Measurements from ENCODE around the gene FGF1. TPM values are rescaled to one million over a fixed set of nuclear protein-coding genes. Genes with fewer than 3 reads are reported as not detected.
A peak's percentile ranks its signal among the peaks of the same experiment; 100 is the strongest.
"Not testable (repeated sequence)": the region's sequence is repeated elsewhere in the genome, so short reads cannot be mapped to it uniquely, and the experiment has no call there.

Gene FGF1
- total RNA-seq, 4 donors from 2014 or later, result 0.51 to 5.7 (median 1.7) TPM; not detected in 1

DNA sequence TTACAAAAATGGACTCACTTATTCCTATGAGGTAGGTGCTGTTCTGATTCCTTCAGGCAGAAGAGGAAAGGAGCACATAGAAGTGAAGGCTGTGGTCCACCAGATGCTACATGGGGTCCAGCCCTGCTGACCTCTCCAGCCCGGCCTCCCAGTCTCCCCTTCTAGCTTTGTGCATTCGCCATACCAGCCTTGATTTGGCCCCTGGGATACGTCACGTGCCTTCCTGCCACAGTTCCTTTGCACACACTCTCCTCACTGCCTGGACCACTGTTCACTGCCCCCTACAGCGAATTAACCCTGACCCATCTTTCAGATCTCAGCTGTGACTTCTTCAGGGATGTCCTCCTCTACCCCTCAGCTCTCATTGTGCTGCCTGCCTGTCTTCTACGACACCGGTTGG, 32.6 kb downstream of the FGF1 start:
- no peaks in the 10 kb centered on the region for H3K36me3 ChIP-seq
- intact Hi-C loops (cut with DNase I; ENCODE audit: low total_unique reads), result no loop called here
- DNase-seq, result no peak
- no peak overlapping the region for H3K27ac ChIP-seq
- H3K9me3 ChIP-seq, result no peaks in the 10 kb centered on the region
- no peak overlapping the region for H3K4me3 ChIP-seq
- H3K27me3 ChIP-seq, result no peaks in the 10 kb centered on the region
- no peak for TF ChIP-seq POLR2A (IDR thresholded peaks at IDR 0.05)
- TF ChIP-seq, protein P1, sequence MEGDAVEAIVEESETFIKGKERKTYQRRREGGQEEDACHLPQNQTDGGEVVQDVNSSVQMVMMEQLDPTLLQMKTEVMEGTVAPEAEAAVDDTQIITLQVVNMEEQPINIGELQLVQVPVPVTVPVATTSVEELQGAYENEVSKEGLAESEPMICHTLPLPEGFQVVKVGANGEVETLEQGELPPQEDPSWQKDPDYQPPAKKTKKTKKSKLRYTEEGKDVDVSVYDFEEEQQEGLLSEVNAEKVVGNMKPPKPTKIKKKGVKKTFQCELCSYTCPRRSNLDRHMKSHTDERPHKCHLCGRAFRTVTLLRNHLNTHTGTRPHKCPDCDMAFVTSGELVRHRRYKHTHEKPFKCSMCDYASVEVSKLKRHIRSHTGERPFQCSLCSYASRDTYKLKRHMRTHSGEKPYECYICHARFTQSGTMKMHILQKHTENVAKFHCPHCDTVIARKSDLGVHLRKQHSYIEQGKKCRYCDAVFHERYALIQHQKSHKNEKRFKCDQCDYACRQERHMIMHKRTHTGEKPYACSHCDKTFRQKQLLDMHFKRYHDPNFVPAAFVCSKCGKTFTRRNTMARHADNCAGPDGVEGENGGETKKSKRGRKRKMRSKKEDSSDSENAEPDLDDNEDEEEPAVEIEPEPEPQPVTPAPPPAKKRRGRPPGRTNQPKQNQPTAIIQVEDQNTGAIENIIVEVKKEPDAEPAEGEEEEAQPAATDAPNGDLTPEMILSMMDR (IDR thresholded peaks at IDR 0.05), result no peak
- no peaks in the 10 kb centered on the region for H3K4me1 ChIP-seq

DNA sequence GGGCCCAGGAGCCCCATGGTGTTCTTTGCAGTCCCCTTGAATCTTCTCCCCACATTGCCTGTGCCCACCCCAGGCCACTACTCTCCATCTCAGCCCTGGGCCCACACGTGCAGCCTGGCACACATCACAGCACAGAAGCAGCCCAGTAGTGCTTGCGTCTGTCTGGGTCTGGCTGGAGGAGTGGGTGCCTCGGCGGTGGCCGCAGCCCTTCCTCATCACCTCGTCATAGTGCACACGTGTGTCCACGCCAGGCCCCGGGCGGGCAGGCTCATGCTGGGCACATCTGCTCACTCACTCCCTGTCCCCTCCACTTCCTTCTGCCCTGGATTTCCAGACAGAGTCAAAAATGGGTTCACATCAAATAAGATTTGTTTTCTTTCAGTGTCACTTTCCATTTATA, 33.3 kb downstream of the FGF1 start:
- intact Hi-C loops (cut with DNase I; ENCODE audit: low total_unique reads), result no loop called here
- Histone ChIP-seq H3K9me3 (no peaks in the 10 kb centered on the region), H3K36me3 (no peaks in the 10 kb centered on the region), H3K4me3 (no peak overlapping the region), H3K27ac (no peak overlapping the region), H3K4me1 (no peaks in the 10 kb centered on the region), H3K27me3 (no peaks in the 10 kb centered on the region)
- no peak for DNase-seq
- TF ChIP-seq, protein P1 (IDR thresholded peaks at IDR 0.05), result no peak
- TF ChIP-seq POLR2A (IDR thresholded peaks at IDR 0.05), result no peak

DNA sequence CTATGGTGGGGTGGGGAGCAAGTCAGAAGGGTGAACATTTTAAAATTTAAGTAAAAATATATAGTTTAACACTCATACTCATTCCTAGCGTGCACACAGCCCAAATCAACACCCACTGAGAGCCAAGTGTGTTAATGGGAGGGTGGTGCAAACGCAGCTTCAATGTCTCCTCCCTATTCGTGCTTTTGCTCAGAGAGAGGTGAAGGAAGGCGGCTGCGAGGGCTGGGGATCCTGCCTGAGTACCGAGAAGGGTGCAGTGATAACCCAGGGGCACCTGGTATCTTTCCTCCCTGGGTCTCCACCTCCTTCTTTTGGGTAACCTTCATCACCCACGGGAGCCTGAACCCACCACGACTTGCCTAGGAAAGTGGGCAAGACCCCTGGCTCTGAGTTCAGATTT, 35.0 kb downstream of the FGF1 start:
- Histone ChIP-seq H3K36me3 (no peaks in the 10 kb centered on the region), H3K4me3 (no peak overlapping the region), H3K4me1 (no peaks in the 10 kb centered on the region), H3K9me3 (no peaks in the 10 kb centered on the region), H3K27me3 (no peaks in the 10 kb centered on the region), H3K27ac (no peak overlapping the region)
- intact Hi-C loops (cut with DNase I; ENCODE audit: low total_unique reads), result no loop called here
- no peak for DNase-seq
- no peak for TF ChIP-seq POLR2A (IDR thresholded peaks at IDR 0.05)
- TF ChIP-seq, protein P1 (IDR thresholded peaks at IDR 0.05), result no peak

DNA sequence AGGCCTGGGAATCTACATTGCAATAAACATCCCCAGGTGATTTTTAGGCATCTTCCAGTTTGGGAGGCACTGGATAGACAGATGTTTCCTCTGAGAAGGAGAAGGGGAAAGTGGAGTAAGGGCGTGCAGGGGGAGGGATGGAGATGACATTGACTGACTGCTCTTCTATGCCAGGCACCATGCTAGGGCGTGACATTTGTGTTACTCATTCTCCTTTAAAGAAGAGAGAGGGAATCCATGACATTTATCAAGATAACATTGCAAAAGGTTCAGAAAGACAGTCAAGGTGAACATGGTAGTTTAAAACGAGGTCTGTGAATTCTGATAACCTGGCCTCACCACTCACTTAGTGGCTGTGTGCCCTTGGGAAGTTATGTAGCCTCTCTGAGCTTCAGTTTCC, 35.8 kb downstream of the FGF1 start:
- intact Hi-C loops (cut with DNase I; ENCODE audit: low total_unique reads), result no loop called here
- TF ChIP-seq POLR2A (IDR thresholded peaks at IDR 0.05), result no peak
- TF ChIP-seq, protein P1 (IDR thresholded peaks at IDR 0.05), result no peak
- Histone ChIP-seq H3K9me3 (no peaks in the 10 kb centered on the region), H3K4me3 (no peak overlapping the region), H3K36me3 (no peaks in the 10 kb centered on the region), H3K27me3 (no peaks in the 10 kb centered on the region), H3K27ac (no peak overlapping the region), H3K4me1 (peaks cover 0 to 6% of the 10 kb centered on the region in 2 donors)
- DNase-seq, result no peak

DNA sequence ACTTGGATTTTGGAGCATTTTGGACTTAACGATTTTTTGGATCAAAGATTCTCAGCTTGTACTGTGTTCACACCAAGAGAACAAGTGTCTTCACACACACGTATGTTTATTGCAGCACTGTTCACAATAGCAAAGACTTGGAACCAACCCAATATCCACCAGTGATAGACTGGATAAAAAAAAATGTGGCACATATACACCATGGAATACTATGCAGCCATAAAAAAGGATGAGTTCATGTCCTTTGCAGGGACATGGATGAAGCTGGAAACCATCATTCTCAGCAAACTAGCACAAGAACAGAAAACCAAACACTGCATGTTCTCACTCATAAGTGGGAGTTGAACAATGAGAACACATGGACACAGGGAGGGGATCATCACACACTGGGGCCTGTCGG, 37.8 kb downstream of the FGF1 start:
- H3K4me3 ChIP-seq; H3K27me3 ChIP-seq; H3K36me3 ChIP-seq; DNase-seq; H3K27ac ChIP-seq; H3K9me3 ChIP-seq; intact Hi-C loops (cut with DNase I; ENCODE audit: low total_unique reads): not testable (repeated sequence)
- H3K4me1 ChIP-seq, result peaks cover 0 to 12% of the 10 kb centered on the region in 2 donors

DNA sequence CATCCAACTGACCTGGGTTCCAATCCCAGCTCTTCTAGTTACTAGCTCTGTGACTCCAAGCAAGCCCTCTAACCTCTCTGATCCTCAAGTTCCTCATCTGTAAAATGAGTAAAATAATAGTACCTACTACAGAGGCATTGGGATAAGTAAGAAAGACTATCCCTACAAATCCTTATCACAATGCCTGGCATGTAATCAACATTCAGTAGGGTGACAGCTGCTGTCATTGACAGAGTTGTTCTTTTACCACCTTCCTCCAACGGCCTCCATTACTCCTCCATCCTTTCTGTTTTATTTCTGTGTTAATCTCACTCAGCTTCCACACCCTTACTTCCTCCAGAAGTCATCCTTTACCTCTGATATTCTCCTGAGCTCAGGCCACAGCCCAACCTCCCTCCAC, 40.4 kb downstream of the FGF1 start:
- no peaks in the 10 kb centered on the region for H3K27me3 ChIP-seq
- TF ChIP-seq, protein P1 (IDR thresholded peaks at IDR 0.05), result no peak
- no peak for TF ChIP-seq POLR2A (IDR thresholded peaks at IDR 0.05)
- DNase-seq, result no peak
- H3K36me3 ChIP-seq, result no peaks in the 10 kb centered on the region
- H3K4me3 ChIP-seq, result no peak overlapping the region
- H3K27ac ChIP-seq, result peak overlapping the region; percentile 57 to 69
- H3K9me3 ChIP-seq, result no peaks in the 10 kb centered on the region
- H3K4me1 ChIP-seq, result peaks cover 0 to 12% of the 10 kb centered on the region in 2 donors
- intact Hi-C loops (cut with DNase I; ENCODE audit: low total_unique reads), result no loop called here

Data from uterus (tissue), 4 donors.